ENCODE results near the gene MRPS21.
"Not testable (repeated sequence)": the region's sequence is repeated elsewhere in the genome, so short reads cannot be mapped to it uniquely, and the experiment has no call there.

The MRPS21 gene

GRCh38 chr1:150288382-150288781 is 5.3 kb upstream of the MRPS21 start:
- H3K9ac ChIP-seq (ENCODE audit: low read depth, low read length) = no peak overlapping the region
- H3K36me3 ChIP-seq (ENCODE audit: control insufficient read depth, insufficient read depth, low read length) = peaks cover 10% of the 10 kb centered on the region
- no peak overlapping the region for H3K4me3 ChIP-seq (ENCODE audit: low read depth, low read length)
- no peaks in the 10 kb centered on the region for H3K4me1 ChIP-seq (ENCODE audit: control insufficient read depth, insufficient read depth, low read length)
- H3K9me3 ChIP-seq (ENCODE audit: control insufficient read depth, insufficient read depth, low read length) = no peaks in the 10 kb centered on the region
- peaks cover 3% of the 10 kb centered on the region for H3K27me3 ChIP-seq (ENCODE audit: control insufficient read depth, insufficient read depth, low read length)

- no peak overlapping the region for H3K9ac ChIP-seq (ENCODE audit: low read depth, low read length)
- H3K9me3 ChIP-seq (ENCODE audit: control insufficient read depth, insufficient read depth, low read length) = no peaks in the 10 kb centered on the region
- H3K4me3 ChIP-seq (ENCODE audit: low read depth, low read length) = no peak overlapping the region
- H3K27me3 ChIP-seq (ENCODE audit: control insufficient read depth, insufficient read depth, low read length) = no peaks in the 10 kb centered on the region
- peaks cover 10% of the 10 kb centered on the region for H3K36me3 ChIP-seq (ENCODE audit: control insufficient read depth, insufficient read depth, low read length)
- H3K4me1 ChIP-seq (ENCODE audit: control insufficient read depth, insufficient read depth, low read length) = no peaks in the 10 kb centered on the region
These were observed 4.8 kb upstream of the MRPS21 start for GRCh38 chr1:150288822-150289221.

GRCh38 chr1:150295476-150295875 is 1.8 kb downstream of the MRPS21 start:
- Histone ChIP-seq H3K9me3 (ENCODE audit: control insufficient read depth, insufficient read depth, low read length) (no peaks in the 10 kb centered on the region), H3K4me3 (ENCODE audit: low read depth, low read length) (no peak overlapping the region), H3K36me3 (ENCODE audit: control insufficient read depth, insufficient read depth, low read length) (peaks cover 18% of the 10 kb centered on the region), H3K4me1 (ENCODE audit: control insufficient read depth, insufficient read depth, low read length) (peaks cover 2% of the 10 kb centered on the region), H3K9ac (ENCODE audit: low read depth, low read length) (no peak overlapping the region), H3K27me3 (ENCODE audit: control insufficient read depth, insufficient read depth, low read length) (no peaks in the 10 kb centered on the region)

GRCh38 chr1:150299716-150300115 is 6.1 kb downstream of the MRPS21 start:
- H3K36me3 ChIP-seq (ENCODE audit: control insufficient read depth, insufficient read depth, low read length) = peaks cover 23% of the 10 kb centered on the region
- H3K4me3 ChIP-seq (ENCODE audit: low read depth, low read length) = no peak overlapping the region
- peaks cover 13% of the 10 kb centered on the region for H3K4me1 ChIP-seq (ENCODE audit: control insufficient read depth, insufficient read depth, low read length)
- no peaks in the 10 kb centered on the region for H3K27me3 ChIP-seq (ENCODE audit: control insufficient read depth, insufficient read depth, low read length)
- H3K9me3 ChIP-seq (ENCODE audit: control insufficient read depth, insufficient read depth, low read length) = no peaks in the 10 kb centered on the region
- H3K9ac ChIP-seq (ENCODE audit: low read depth, low read length) = no peak overlapping the region

- no peaks in the 10 kb centered on the region for H3K27me3 ChIP-seq (ENCODE audit: control insufficient read depth, insufficient read depth, low read length)
- no peak overlapping the region for H3K9ac ChIP-seq (ENCODE audit: low read depth, low read length)
- peaks cover 12% of the 10 kb centered on the region for H3K36me3 ChIP-seq (ENCODE audit: control insufficient read depth, insufficient read depth, low read length)
- H3K4me1 ChIP-seq (ENCODE audit: control insufficient read depth, insufficient read depth, low read length) = peaks cover 11% of the 10 kb centered on the region
- peak overlapping the region; percentile 22 for H3K4me3 ChIP-seq (ENCODE audit: low read depth, low read length)
- H3K9me3 ChIP-seq (ENCODE audit: control insufficient read depth, insufficient read depth, low read length) = no peaks in the 10 kb centered on the region
These were observed 8.7 kb downstream of the MRPS21 start for GRCh38 chr1:150302338-150302737.

- no peaks in the 10 kb centered on the region for H3K27me3 ChIP-seq (ENCODE audit: control insufficient read depth, insufficient read depth, low read length)
- H3K9me3 ChIP-seq (ENCODE audit: control insufficient read depth, insufficient read depth, low read length) = no peaks in the 10 kb centered on the region
- H3K4me3 ChIP-seq (ENCODE audit: low read depth, low read length) = peak overlapping the region; percentile 22
- H3K36me3 ChIP-seq (ENCODE audit: control insufficient read depth, insufficient read depth, low read length) = peaks cover 14% of the 10 kb centered on the region
- no peak overlapping the region for H3K9ac ChIP-seq (ENCODE audit: low read depth, low read length)
- peaks cover 11% of the 10 kb centered on the region for H3K4me1 ChIP-seq (ENCODE audit: control insufficient read depth, insufficient read depth, low read length)
These were observed 9.2 kb downstream of the MRPS21 start for GRCh38 chr1:150302902-150303301.

- not testable (repeated sequence) for H3K27me3 ChIP-seq (ENCODE audit: control insufficient read depth, insufficient read depth, low read length); H3K9me3 ChIP-seq (ENCODE audit: control insufficient read depth, insufficient read depth, low read length); H3K9ac ChIP-seq (ENCODE audit: low read depth, low read length); H3K4me1 ChIP-seq (ENCODE audit: control insufficient read depth, insufficient read depth, low read length); H3K4me3 ChIP-seq (ENCODE audit: low read depth, low read length)
- peaks cover 12% of the 10 kb centered on the region for H3K36me3 ChIP-seq (ENCODE audit: control insufficient read depth, insufficient read depth, low read length)
These were observed 14.9 kb downstream of the MRPS21 start for GRCh38 chr1:150308585-150308984.

GRCh38 chr1:150309758-150310508 is 16.3 kb downstream of the MRPS21 start:
- no peaks in the 10 kb centered on the region for H3K9me3 ChIP-seq (ENCODE audit: control insufficient read depth, insufficient read depth, low read length)
- no peak overlapping the region for H3K4me3 ChIP-seq (ENCODE audit: low read depth, low read length)
- no peak overlapping the region for H3K9ac ChIP-seq (ENCODE audit: low read depth, low read length)
- H3K36me3 ChIP-seq (ENCODE audit: control insufficient read depth, insufficient read depth, low read length) = peaks cover 12% of the 10 kb centered on the region
- H3K4me1 ChIP-seq (ENCODE audit: control insufficient read depth, insufficient read depth, low read length) = no peaks in the 10 kb centered on the region
- no peaks in the 10 kb centered on the region for H3K27me3 ChIP-seq (ENCODE audit: control insufficient read depth, insufficient read depth, low read length)

- Histone ChIP-seq H3K27me3 (ENCODE audit: control insufficient read depth, insufficient read depth, low read length) (no peaks in the 10 kb centered on the region), H3K9me3 (ENCODE audit: control insufficient read depth, insufficient read depth, low read length) (no peaks in the 10 kb centered on the region), H3K9ac (ENCODE audit: low read depth, low read length) (no peak overlapping the region), H3K4me3 (ENCODE audit: low read depth, low read length) (no peak overlapping the region), H3K4me1 (ENCODE audit: control insufficient read depth, insufficient read depth, low read length) (no peaks in the 10 kb centered on the region), H3K36me3 (ENCODE audit: control insufficient read depth, insufficient read depth, low read length) (peaks cover 12% of the 10 kb centered on the region)
These were observed 18.1 kb downstream of the MRPS21 start for GRCh38 chr1:150311762-150312161.

GRCh38 chr1:150314691-150315090 is 21.0 kb downstream of the MRPS21 start:
- not testable (repeated sequence) for H3K4me3 ChIP-seq (ENCODE audit: low read depth, low read length); H3K4me1 ChIP-seq (ENCODE audit: control insufficient read depth, insufficient read depth, low read length); H3K9ac ChIP-seq (ENCODE audit: low read depth, low read length); H3K9me3 ChIP-seq (ENCODE audit: control insufficient read depth, insufficient read depth, low read length); H3K27me3 ChIP-seq (ENCODE audit: control insufficient read depth, insufficient read depth, low read length); H3K36me3 ChIP-seq (ENCODE audit: control insufficient read depth, insufficient read depth, low read length)

- Histone ChIP-seq H3K9ac (ENCODE audit: low read depth, low read length) (no peak overlapping the region), H3K27me3 (ENCODE audit: control insufficient read depth, insufficient read depth, low read length) (no peaks in the 10 kb centered on the region), H3K9me3 (ENCODE audit: control insufficient read depth, insufficient read depth, low read length) (no peaks in the 10 kb centered on the region), H3K36me3 (ENCODE audit: control insufficient read depth, insufficient read depth, low read length) (peaks cover 6% of the 10 kb centered on the region), H3K4me1 (ENCODE audit: control insufficient read depth, insufficient read depth, low read length) (no peaks in the 10 kb centered on the region), H3K4me3 (ENCODE audit: low read depth, low read length) (peak overlapping the region; percentile 35)
These were observed 27.0 kb downstream of the MRPS21 start for GRCh38 chr1:150320667-150320978.

GRCh38 chr1:150321826-150322166 is 28.1 kb downstream of the MRPS21 start:
- Histone ChIP-seq H3K27me3 (ENCODE audit: control insufficient read depth, insufficient read depth, low read length) (no peaks in the 10 kb centered on the region), H3K4me3 (ENCODE audit: low read depth, low read length) (peak overlapping the region; percentile 57), H3K9ac (ENCODE audit: low read depth, low read length) (peak overlapping the region; percentile 84), H3K4me1 (ENCODE audit: control insufficient read depth, insufficient read depth, low read length) (no peaks in the 10 kb centered on the region), H3K9me3 (ENCODE audit: control insufficient read depth, insufficient read depth, low read length) (no peaks in the 10 kb centered on the region), H3K36me3 (ENCODE audit: control insufficient read depth, insufficient read depth, low read length) (peaks cover 17% of the 10 kb centered on the region)

Measured in iPS-15b (cell line).